Pancreas (tissue), 10 donors: ENCODE measurements around the gene SETD1A. TPM values are rescaled to one million over a fixed set of nuclear protein-coding genes. Genes with fewer than 3 reads are reported as not detected.

ENCODE experiments used
- ATAC-seq, 4 donors: fragments of 200-7000 bp; cut with Tn5 transposase; one replicate each; pipeline versions ENCODE4 v1.8.0 to v1.9.1; 2020; ENCODE audit warnings: mild to moderate bottlenecking in 4 of 4, moderate library complexity in 4 of 4
- DNase-seq, 6 donors: peaks; one replicate each; pipeline ENCODE4 v3.0.0-alpha.2; 2020
- FAIRE-seq: peaks from 2 replicates; lab custom pipeline; 2012; peaks lifted over from hg19 to GRCh38; lab: Jason Lieb, UNC
- H3K27ac ChIP-seq, 4 donors: fragments of 200-600 bp; sonication (generic); 1 replicate in 3 of 4; 2 replicates in 1 of 4; pipeline versions ENCODE4 v1.5.0 to v1.8.0; 2020
- H3K27me3 ChIP-seq, 4 donors: fragments of 200-600 bp; one replicate each; pipeline ENCODE4 v1.8.0; 2021
- H3K36me3 ChIP-seq, 3 donors: fragments of 200-600 bp; sonication (generic) in 1 of 3; one replicate each; pipeline versions ENCODE4 v1.5.0 to v1.8.0; 2020 to 2021
- H3K4me1 ChIP-seq, 3 donors: fragments of 200-600 bp; one replicate each; pipeline ENCODE4 v1.8.0; 2021
- H3K4me3 ChIP-seq, 4 donors: fragments of 200-600 bp; sonication (generic) in 2 of 4; one replicate each; pipeline versions ENCODE4 v1.5.0 to v1.8.0; 2020 to 2021
- H3K9me3 ChIP-seq, 4 donors: fragments of 200-600 bp; one replicate each; pipeline ENCODE4 v1.8.0; 2021
- CTCF ChIP-seq, 4 donors: fragments of 200-600 bp; sonication (generic) in 3 of 4; IDR thresholded peaks; one replicate each; pipeline versions ENCODE4 v1.5.0 to v1.8.0; 2021; ENCODE audit warnings: antibody characterized with exemption in 4 of 4
- WGBS, 2 donors: extraction: QIAGEN DNeasy Blood & Tissue Kit; methylation state at CpG; one replicate each; pipeline ENCODE4 v1.1.7; 2013; 5-methylcytosine and 5-hydroxymethylcytosine counted together
- intact Hi-C, 3 donors: fragments of 100-400 bp; cut with DNase I; formaldehyde crosslinking; loops; one replicate each; pipeline versions ENCODE4 v1.11.1 to v1.14.2; 2022
- polyA plus RNA-seq, 2 donors: library from polyadenylated mRNA; stranded (reverse); fragments of 200-250 nt; gene quantifications; one replicate each; pipeline ENCODE4 v1.2.3, GENCODE V29; 2013
- total RNA-seq, 6 donors: library from RNA; stranded (reverse); fragmentation: NEBNext Ultra II Directional in 4 of 6; extraction: Animal tissue kit (Norgen Biotek cat#: 25700) in 4 of 6; gene quantifications; one replicate each; pipeline versions ENCODE4 v1.2.1 to v1.2.4, GENCODE V29; 2021 to 2023
- donor health status: healthy with polysubstance abuse.
- donor health status: DM: no; HTN: no; CAD: no; lungs with moderate emphysema.
- donor health status: DM: no; HTN: no; CAD: no.
- donor health status: control.
- donor health status: control.
- donor health status: Bipolar disorder and iron deficiency.
- donor health status: DM: yes; HTN: yes; CAD: no.
- donor health status: DM: no; HTN: no; CAD: no.
- donor health status: DM: no; HTN: no; CAD: no.
- donor health status: DM: yes; HTN: yes; CAD: no.

SETD1A gene
- total and polyA plus RNA-seq, 8 donors = 6.5 to 17.9 (median 8.5) TPM

- H3K4me3 ChIP-seq = peak overlapping the region; percentile 83 to 95 (median 91)
- H3K9me3 ChIP-seq = no peaks in the 10 kb centered on the region
- intact Hi-C loops = no loop called here
- peak; percentile 66 to 84 (median 72) for DNase-seq
- no peak for TF ChIP-seq CTCF (IDR thresholded peaks at IDR 0.05)
- H3K36me3 ChIP-seq = no peaks in the 10 kb centered on the region
- no peak for FAIRE-seq
- peaks cover 0 to 7% (median 0%) of the 10 kb centered on the region in 3 donors for H3K4me1 ChIP-seq
- no peaks in the 10 kb centered on the region for H3K27me3 ChIP-seq
- 3 to 4% methylated on average over 21 of the region's 21 CpGs for WGBS, 2 donors
- peak; percentile 29 to 48 (median 42) for ATAC-seq
- H3K27ac ChIP-seq = peak overlapping the region; percentile 61 to 91 (median 84)
Measured at GRCh38 chr16:30949650-30950515, 7.7 kb upstream of the SETD1A start.

- no peaks in the 10 kb centered on the region for H3K36me3 ChIP-seq
- H3K27ac ChIP-seq = peak overlapping the region in 3 of 4 donors; percentile 79 to 91 (median 88)
- no peak for ATAC-seq
- 72 to 79% methylated on average over 8 of the region's 8 CpGs for WGBS, 2 donors
- no peaks in the 10 kb centered on the region for H3K27me3 ChIP-seq
- no peak for FAIRE-seq
- intact Hi-C loops = no loop called here
- H3K9me3 ChIP-seq = no peaks in the 10 kb centered on the region
- no peak for DNase-seq
- H3K4me1 ChIP-seq = peaks cover 0 to 7% (median 0%) of the 10 kb centered on the region in 3 donors
- no peak for TF ChIP-seq CTCF (IDR thresholded peaks at IDR 0.05)
- H3K4me3 ChIP-seq = peak overlapping the region in 2 of 4 donors; percentile 83 to 94
Measured at GRCh38 chr16:30950516-30951065, 7.0 kb upstream of the SETD1A start.

- Histone ChIP-seq H3K4me1 (peaks cover 0 to 7% (median 0%) of the 10 kb centered on the region in 3 donors), H3K36me3 (no peaks in the 10 kb centered on the region), H3K27me3 (no peaks in the 10 kb centered on the region), H3K9me3 (no peaks in the 10 kb centered on the region), H3K4me3 (no peak overlapping the region), H3K27ac (no peak overlapping the region)
- no peak for FAIRE-seq
- DNase-seq = no peak
- no peak for ATAC-seq
- TF ChIP-seq CTCF (IDR thresholded peaks at IDR 0.05) = no peak
- intact Hi-C loops = no loop called here
- WGBS, 2 donors = 74 to 77% methylated on average over 1 of the region's 1 CpG
Measured at GRCh38 chr16:30951193-30951592, 6.4 kb upstream of the SETD1A start.

- H3K4me1 ChIP-seq = peaks cover 0 to 7% (median 0%) of the 10 kb centered on the region in 3 donors
- ATAC-seq = no peak
- H3K27ac ChIP-seq = no peak overlapping the region
- TF ChIP-seq CTCF (IDR thresholded peaks at IDR 0.05) = no peak
- intact Hi-C loops = no loop called here
- peak in 1 of 6 donors; percentile 46 for DNase-seq
- WGBS, 2 donors = 29 to 39% methylated on average over 3 of the region's 3 CpGs
- H3K27me3 ChIP-seq = no peaks in the 10 kb centered on the region
- FAIRE-seq = no peak
- no peaks in the 10 kb centered on the region for H3K9me3 ChIP-seq
- no peaks in the 10 kb centered on the region for H3K36me3 ChIP-seq
- no peak overlapping the region for H3K4me3 ChIP-seq
Measured at GRCh38 chr16:30951750-30952149, 5.8 kb upstream of the SETD1A start.
